NCI-H2196 treated with DMSO at 0.1 percent for 48 hours (cell line): ENCODE measurements around the gene MBNL2.

Experiments
- DNase-seq: peaks from one replicate; lab custom pipeline; 2025; ENCODE audit not compliant: unreplicated experiment; lab: John Stamatoyannopoulos, UW

MBNL2 gene

DNA sequence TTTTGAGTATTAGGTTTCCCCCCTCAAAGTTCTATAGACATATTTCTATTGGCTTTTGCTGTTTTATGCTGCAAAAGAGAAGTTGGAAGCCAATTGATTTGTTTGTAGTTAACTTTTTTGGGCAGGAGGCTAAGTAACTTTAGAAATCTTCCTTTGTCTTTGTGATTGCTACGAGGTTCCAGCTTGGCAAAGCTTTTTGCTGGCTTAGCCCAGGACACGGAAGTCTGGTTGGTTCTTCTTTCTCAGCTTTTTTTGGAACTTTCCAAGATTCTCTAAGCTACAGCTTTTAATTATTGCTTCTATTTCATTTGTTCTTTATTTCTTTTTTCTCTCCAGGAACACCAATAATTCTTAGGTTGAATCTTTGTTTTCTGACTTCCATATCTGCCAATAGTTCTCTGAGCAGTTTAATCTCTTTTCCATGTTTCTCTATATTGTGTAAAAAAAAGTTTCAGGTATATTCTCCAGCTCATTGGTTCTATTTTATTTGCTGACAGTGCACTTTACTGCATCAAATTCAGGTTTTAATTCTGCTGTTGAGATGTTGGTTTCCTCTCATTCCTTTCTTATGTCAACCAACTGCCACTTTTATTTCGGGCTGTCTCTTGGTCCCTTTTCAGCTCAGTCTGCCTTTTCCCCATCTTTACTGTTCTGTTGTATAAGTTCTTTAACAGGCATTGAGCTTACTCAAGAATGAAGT is 27.8 kb downstream of the MBNL2 start:
- DNase-seq = no peak

- no peak for DNase-seq
Measured at GRCh38 chr13:97250560-97250959, 28.4 kb downstream of the MBNL2 start.

DNA sequence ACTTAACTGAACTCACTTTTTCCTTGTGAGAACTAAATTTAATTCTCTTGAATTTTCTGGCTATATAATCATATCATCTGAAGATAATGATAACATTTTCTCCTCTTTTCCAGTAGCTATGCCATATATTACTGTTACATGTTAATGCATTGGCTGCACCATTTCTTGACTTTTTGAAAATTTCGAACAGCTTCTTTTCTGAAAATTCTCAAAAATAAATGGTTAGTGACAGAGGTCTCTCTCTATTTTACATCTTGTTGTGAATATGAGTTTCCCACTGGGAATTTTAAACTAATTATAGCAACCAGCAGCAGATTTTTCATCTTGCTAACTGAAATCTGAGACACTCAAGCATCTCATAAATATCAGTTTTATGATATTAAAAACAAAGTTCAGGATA is 30.6 kb downstream of the MBNL2 start:
- no peak for DNase-seq

DNA sequence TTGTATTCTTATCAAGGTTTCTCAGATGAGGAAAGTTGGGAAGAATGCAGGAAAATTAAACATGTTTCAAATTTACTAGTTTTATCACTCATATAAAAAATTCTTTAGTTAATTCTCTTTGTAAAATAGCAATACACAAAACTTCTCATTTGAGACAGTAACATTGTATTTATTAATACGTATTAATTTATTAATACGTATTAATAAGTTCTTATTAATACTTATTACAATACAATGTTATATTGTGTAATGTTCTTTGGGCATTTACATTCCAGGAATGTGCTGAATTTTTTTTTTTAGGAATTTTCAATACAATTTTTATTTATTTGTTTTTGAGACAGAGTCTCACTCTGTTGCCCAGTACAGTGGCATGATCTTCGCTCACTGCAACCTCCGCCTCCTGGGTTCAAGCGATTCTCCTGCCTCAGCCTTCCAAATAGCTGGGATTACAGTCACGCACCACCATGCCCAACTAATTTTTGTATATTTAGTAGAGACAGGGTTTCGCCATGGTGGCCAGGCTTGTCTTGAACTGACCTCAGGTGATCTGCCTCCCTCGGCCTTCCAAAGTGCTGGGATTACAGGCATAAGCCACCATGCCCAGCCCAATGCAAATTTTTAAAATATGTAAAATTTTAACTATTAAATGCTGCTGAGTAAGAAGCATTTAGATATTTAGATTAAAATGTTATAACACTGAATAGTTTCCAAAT is 31.6 kb downstream of the MBNL2 start:
- no peak for DNase-seq

DNA sequence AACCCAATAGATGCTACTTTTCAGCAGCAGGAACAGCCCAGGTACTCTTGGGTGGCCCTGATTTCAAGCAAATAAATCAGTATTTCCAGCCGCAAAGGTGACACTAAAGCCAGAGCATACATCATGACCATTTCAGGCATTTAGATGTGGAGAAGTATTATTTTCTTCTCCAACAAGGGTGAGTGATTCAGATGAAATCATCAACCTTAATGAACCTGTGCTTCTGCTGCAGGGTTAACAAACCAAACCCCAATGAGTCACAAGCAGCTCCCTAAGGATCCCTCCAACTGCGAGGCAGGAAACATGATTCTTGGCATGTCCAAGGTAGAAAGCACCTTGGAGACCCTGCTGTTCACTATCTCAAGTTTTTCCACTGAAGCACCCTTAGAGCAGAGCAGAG is 32.7 kb downstream of the MBNL2 start:
- no peak for DNase-seq

DNA sequence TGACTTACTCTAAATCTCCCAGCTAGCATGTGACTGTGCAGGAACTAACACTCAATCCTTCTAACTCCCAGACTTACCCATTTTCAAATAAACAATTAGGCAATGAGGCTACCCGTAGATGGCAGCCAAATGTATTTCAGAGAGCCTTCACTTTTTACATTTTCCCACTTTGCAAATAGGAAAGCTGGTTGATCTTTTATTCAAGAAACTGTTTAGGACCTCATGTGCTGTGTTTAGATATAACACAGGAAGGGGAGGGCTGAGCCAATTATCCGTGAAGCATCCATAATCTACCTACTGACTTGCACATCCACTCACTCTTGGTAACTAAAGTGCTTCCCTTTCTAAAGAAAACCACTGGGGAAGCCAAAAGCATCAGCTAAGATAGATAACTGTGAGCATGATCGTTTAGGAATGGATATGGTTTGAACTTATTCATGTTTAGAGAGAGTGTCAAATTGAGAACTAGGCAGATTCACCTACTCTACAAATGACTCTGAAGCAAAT is 33.4 kb downstream of the MBNL2 start:
- DNase-seq = no peak

GRCh38 chr13:97256343-97256783 is 34.2 kb downstream of the MBNL2 start:
- no peak for DNase-seq

- no peak for DNase-seq
Measured at GRCh38 chr13:97257228-97257755, 35.2 kb downstream of the MBNL2 start.

DNA sequence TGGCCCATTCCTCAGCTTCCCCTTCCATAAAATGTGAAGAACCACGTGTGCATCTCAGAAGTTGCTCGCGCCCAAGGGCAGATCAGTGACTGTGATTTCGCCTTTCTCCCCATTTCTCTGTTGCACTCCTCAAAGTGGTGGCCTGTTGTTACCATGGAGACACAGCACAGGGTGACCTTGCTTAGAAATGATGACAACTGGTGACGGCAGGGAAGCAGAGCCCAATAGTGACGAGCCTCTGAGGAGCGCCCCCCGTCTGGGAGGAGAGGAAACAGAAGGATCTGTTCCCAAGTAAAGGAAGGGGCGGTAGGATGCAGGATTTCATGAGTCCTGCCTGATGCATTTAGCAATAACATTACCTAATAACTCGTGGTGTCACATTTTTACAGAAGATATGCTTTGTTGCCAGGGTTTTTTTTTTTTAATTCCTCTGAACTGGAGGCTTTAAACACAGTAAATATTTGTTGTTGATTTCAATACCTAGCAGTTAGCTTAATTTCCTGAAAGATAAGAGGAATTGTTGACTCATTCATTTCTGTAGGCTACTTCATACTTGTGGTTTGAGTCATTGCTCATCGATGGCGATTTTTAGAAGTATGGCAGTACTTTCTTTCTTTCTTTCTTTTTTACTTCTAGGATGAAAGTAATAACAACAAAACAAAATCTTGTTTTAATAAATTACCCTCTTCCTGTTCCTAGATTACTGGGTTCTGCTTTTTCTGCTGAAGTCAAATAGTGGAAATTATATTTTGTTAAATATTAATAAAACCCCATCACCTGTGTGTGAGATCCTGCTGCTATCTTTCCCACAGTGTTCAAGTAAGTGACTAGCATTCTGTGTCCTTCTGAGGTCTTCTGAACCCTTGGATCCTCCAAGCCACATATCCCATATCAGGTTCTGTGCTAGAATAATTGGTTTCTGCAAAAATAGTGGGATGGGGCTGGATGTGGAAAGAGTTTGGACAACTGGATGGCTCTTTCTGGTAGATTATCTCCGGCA is 36.0 kb downstream of the MBNL2 start:
- no peak for DNase-seq

- DNase-seq = no peak
Measured at GRCh38 chr13:97258801-97259200, 36.7 kb downstream of the MBNL2 start.

DNA sequence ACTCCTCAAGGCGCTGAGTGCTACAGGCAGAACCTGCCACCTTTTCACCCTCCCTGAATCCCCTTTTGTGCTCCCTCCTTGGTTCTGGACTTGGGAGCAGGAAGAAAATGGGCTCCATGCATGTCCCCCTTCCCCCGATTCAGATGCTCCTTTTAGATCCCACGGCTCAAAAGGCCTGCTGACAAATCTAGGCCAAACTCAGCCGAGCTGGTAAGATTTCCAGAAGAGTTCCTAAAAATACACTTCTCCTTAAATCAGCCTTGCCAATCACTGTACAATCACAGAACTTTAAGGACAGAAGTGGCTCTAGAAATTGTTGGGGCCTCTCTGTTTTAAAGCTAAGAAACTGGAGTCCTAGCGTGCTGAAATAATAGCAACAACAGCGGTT is 37.3 kb downstream of the MBNL2 start:
- DNase-seq = no peak

- DNase-seq = no peak
Measured at GRCh38 chr13:97259798-97260714, 37.9 kb downstream of the MBNL2 start.

DNA sequence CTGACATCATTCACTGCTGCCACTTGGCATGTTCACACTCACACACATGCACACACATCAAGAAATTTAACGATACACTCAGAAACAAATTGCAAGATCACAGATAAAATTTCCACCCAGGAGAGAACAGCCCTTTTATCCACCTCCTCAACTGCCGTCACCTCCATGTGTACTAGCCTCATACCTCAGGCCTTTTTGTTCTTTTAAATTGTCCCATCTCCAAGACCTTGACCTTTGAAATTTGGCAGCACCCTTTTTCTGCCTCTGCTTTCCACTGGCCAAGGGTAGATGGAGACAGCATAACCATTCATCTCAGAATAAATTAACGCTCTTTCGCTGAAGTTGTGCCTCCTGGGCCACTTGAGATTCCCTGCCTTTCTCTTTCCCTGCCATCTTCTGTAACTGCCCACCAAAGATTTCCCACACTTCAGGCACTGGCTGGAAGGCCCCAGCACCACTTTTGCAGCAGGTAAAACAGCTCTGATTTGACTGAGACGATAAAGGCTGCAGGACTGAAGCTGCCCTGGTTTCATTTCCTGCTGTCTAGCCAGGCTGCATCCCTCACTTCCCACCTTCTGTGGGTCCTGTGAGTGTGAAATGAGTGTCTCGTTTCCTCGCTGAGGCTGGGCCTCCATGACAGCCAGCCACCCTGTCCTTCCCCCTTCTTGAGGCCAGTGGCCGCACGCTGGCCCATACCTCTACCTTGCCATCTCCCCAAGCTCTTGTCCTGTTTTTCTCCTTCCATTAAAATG is 39.3 kb downstream of the MBNL2 start:
- no peak for DNase-seq

GRCh38 chr13:97262058-97262457 is 39.9 kb downstream of the MBNL2 start:
- DNase-seq = no peak

DNA sequence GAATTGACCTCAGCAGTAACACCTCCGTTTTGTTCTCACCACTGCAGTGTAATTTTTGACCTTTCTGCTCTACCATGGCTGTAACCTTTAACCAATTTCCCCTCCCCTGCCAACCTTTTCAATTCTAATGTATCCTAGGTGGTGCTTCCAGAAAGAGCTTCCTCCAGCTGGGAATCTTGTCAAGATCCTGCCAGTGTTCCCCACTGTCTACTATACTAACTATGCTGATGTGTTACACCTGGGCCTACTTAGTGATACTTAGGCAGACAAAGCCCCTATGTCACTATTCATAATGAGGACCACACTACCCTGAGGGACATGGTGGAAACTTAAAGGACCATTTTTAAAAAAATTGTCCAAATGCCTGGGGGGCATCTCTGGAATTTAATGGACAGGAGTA is 41.0 kb downstream of the MBNL2 start:
- DNase-seq = no peak

GRCh38 chr13:97264663-97265062 is 42.5 kb downstream of the MBNL2 start:
- no peak for DNase-seq

- no peak for DNase-seq
Measured at GRCh38 chr13:97266332-97266731, 44.2 kb downstream of the MBNL2 start.

- DNase-seq = no peak
Measured at GRCh38 chr13:97266772-97267417, 44.8 kb downstream of the MBNL2 start.
